HCT116 (cell line): ENCODE measurements around the gene KERA. TPM values are rescaled to one million over a fixed set of nuclear protein-coding genes. Genes with fewer than 3 reads are reported as not detected.

Experiments
- ATAC-seq: fragments of 200-7000 bp; cut with Tn5 transposase; 2 replicates; pipeline ENCODE4 v1.9.1; 2020; ENCODE audit warnings: mild to moderate bottlenecking, moderate library complexity
- BruUV-seq: library from RNA; stranded (reverse); fragments of 400-500 nt; replicated peaks from 2 replicates; lab custom pipeline; 2021; lab: Mats Ljungman, UMichigan
- CTCF ChIA-PET: fragments of 300-600 bp; sonication (Branson Sonifier 250); formaldehyde crosslinking; loops from one replicate; lab custom pipeline; 2021; ENCODE audit warnings: antibody characterized with exemption; lab: Charles Lee
- POLR2A ChIA-PET: fragments of 300-600, 350-600 bp; sonication (Branson Sonifier 250); formaldehyde crosslinking; loops from one replicate; lab custom pipeline; 2021; ENCODE audit warnings: antibody characterized with exemption; lab: Charles Lee
- RAD21 ChIA-PET, 2 experiments: fragments of 300-600 bp; sonication (Branson Sonifier 250); formaldehyde crosslinking; loops; one replicate each; lab custom pipeline; 2023; ENCODE audit warnings: low total read pairs in 2 of 2; ENCODE audit not compliant: uncharacterized antibody in 2 of 2, unreplicated experiment in 2 of 2, low non-redundant PET in 1 of 2; lab: Charles Lee
- DNase-seq: peaks from one replicate; pipeline ENCODE4 v3.0.0-alpha.2; 2010; ENCODE audit warnings: low read depth, low spot score
- H2AFZ ChIP-seq: fragments of 200-600 bp; shearing (Covaris generic), sonication (generic); 2 replicates; pipeline ENCODE4 v1.6.1; 2017; ENCODE audit warnings: low read depth, mixed run types, mixed read lengths, antibody characterized with exemption, low read length; ENCODE audit not compliant: poor library complexity, severe bottlenecking
- H3K27ac ChIP-seq: 2 replicates; pipeline ENCODE4 v1.5.1; 2012; ENCODE audit warnings: low read depth, low read length
- H3K27me3 ChIP-seq: fragments of 200-600 bp; sonication (generic); 2 replicates; pipeline ENCODE4 v1.6.1; 2016; ENCODE audit warnings: mixed run types, low read length, mixed read lengths; ENCODE audit not compliant: insufficient read depth
- H3K36me3 ChIP-seq, 2 experiments: fragments of 200-500 bp in 1 of 2; fragments of 200-600 bp in 1 of 2; sonication (Bioruptor generic) in 1 of 2; sonication (generic) in 1 of 2; 2 replicates each; pipeline versions ENCODE4 v1.5.1 to v1.6.1; 2014 to 2016; ENCODE audit warnings: low read length in 2 of 2, inconsistent platforms in 1 of 2, mixed read lengths in 1 of 2, mixed run types in 1 of 2; ENCODE audit not compliant: insufficient read depth in 2 of 2, control insufficient read depth in 1 of 2
- H3K4me1 ChIP-seq, 2 experiments: fragments of 200-600 bp in 1 of 2; sonication (generic) in 1 of 2; 2 replicates each; pipeline versions ENCODE4 v1.5.1 to v1.6.1; 2012 to 2017; ENCODE audit warnings: low read length in 2 of 2, inconsistent platforms in 1 of 2, mild to moderate bottlenecking in 1 of 2, mixed read lengths in 1 of 2, mixed run types in 1 of 2, moderate library complexity in 1 of 2; ENCODE audit not compliant: insufficient read depth in 2 of 2, control insufficient read depth in 1 of 2
- H3K4me2 ChIP-seq: fragments of 200-600 bp; sonication (generic); 2 replicates; pipeline ENCODE4 v1.6.1; 2017; ENCODE audit warnings: mixed run types, low read length, mixed read lengths
- H3K4me3 ChIP-seq, 2 experiments: fragments of 200-600 bp in 1 of 2; sonication (generic) in 1 of 2; replicated peaks in 1 of 2; 2 replicates each; pipeline ENCODE4 v1.5.1; 2011 to 2016; ENCODE audit warnings: low read length in 2 of 2, control low read depth in 1 of 2, low read depth in 1 of 2, mild to moderate bottlenecking in 1 of 2, mixed read lengths in 1 of 2, mixed run types in 1 of 2
- H3K79me2 ChIP-seq: fragments of 200-600 bp; sonication (generic); 2 replicates; pipeline ENCODE4 v1.6.1; 2017; ENCODE audit warnings: mild to moderate bottlenecking, mixed run types, low read length, moderate library complexity, mixed read lengths; ENCODE audit not compliant: insufficient read depth
- H3K9ac ChIP-seq: fragments of 200-600 bp; sonication (generic); 2 replicates; pipeline ENCODE4 v1.6.1; 2016; ENCODE audit warnings: low read length, mixed read lengths
- H3K9me2 ChIP-seq: fragments of 200-600 bp; sonication (generic), shearing (Covaris generic); 2 replicates; pipeline ENCODE4 v1.6.1; 2017; ENCODE audit warnings: mixed run types, mild to moderate bottlenecking, moderate library complexity; ENCODE audit not compliant: insufficient read depth
- H3K9me3 ChIP-seq, 2 experiments: fragments of 200-500 bp in 1 of 2; fragments of 200-600 bp in 1 of 2; sonication (Bioruptor generic) in 1 of 2; sonication (generic) in 1 of 2; 2 replicates each; pipeline ENCODE4 v1.6.1; 2014 to 2017; ENCODE audit warnings: low read length in 2 of 2, mixed read lengths in 2 of 2, inconsistent platforms in 1 of 2, low read depth in 1 of 2, mild to moderate bottlenecking in 1 of 2, mixed run types in 1 of 2, moderate library complexity in 1 of 2; ENCODE audit not compliant: control insufficient read depth in 1 of 2, insufficient read depth in 1 of 2
- H4K20me1 ChIP-seq: fragments of 200-600 bp; sonication (generic), shearing (Covaris generic); 2 replicates; pipeline ENCODE4 v1.6.1; 2017; ENCODE audit warnings: mixed run types, mild to moderate bottlenecking, moderate library complexity; ENCODE audit not compliant: insufficient read depth
- ATF3 ChIP-seq: IDR thresholded peaks from 2 replicates; pipeline ENCODE4 v1.6.1; 2012
- CBX3 ChIP-seq: IDR thresholded peaks from 2 replicates; pipeline ENCODE4 v1.6.1; 2012; ENCODE audit warnings: low read depth
- CEBPB ChIP-seq: IDR thresholded peaks from 2 replicates; pipeline ENCODE4 v1.6.1; 2012; ENCODE audit warnings: low read depth
- FOSL1 ChIP-seq: IDR thresholded peaks from 2 replicates; pipeline ENCODE4 v1.6.1; 2012; ENCODE audit warnings: low read depth
- JUND ChIP-seq: IDR thresholded peaks from 2 replicates; pipeline ENCODE4 v1.6.1; 2012
- MAX ChIP-seq: IDR thresholded peaks from 2 replicates; pipeline ENCODE4 v1.6.1; 2012
- RAD21 ChIP-seq: IDR thresholded peaks from 2 replicates; pipeline ENCODE4 v1.6.1; 2012; ENCODE audit warnings: low read depth, mild to moderate bottlenecking
- REST ChIP-seq: IDR thresholded peaks from 2 replicates; pipeline ENCODE4 v1.6.1; 2012; ENCODE audit warnings: low read depth
- SIN3A ChIP-seq: IDR thresholded peaks from 2 replicates; pipeline ENCODE4 v1.6.1; 2012; ENCODE audit warnings: low read depth
- SP1 ChIP-seq: IDR thresholded peaks from 2 replicates; pipeline ENCODE4 v1.6.1; 2012; ENCODE audit warnings: low read depth
- SRF ChIP-seq: IDR thresholded peaks from 2 replicates; pipeline ENCODE4 v1.6.1; 2012; ENCODE audit warnings: low read depth
- YY1 ChIP-seq: IDR thresholded peaks from 2 replicates; pipeline ENCODE4 v1.6.1; 2011; ENCODE audit warnings: low read length, low read depth, moderate library complexity, mild to moderate bottlenecking; ENCODE audit not compliant: insufficient replicate concordance; ENCODE audit errors: extremely low read depth
- ZBTB33 ChIP-seq: IDR thresholded peaks from 2 replicates; pipeline ENCODE4 v1.6.1; 2011; ENCODE audit warnings: mild to moderate bottlenecking, low read length, moderate library complexity; ENCODE audit not compliant: insufficient replicate concordance; ENCODE audit errors: extremely low read depth
- ZNF274 ChIP-seq: fragments of 200-500 bp; sonication (Bioruptor generic); IDR thresholded peaks from 2 replicates; pipeline ENCODE4 v1.6.1; 2014; ENCODE audit warnings: mild to moderate bottlenecking, low read depth, low read length, inconsistent platforms
- intact Hi-C: fragments of 100-400 bp; cut with micrococcal nuclease; formaldehyde crosslinking; loops from 2 replicates; pipeline ENCODE4 v1.10.0; 2022
- total RNA-seq: library from RNA; stranded (reverse); gene quantifications from one replicate; pipeline ENCODE4 v1.2.1, GENCODE V29; 2021; ENCODE audit not compliant: unreplicated experiment

KERA gene
- total RNA-seq, 1 experiment from 2014 or later: not detected

- no TSS peak for BruUV-seq
- Histone ChIP-seq H3K27me3 (no peaks in the 10 kb centered on the region), H4K20me1 (no peaks in the 10 kb centered on the region), H2AFZ (peak overlapping the region; percentile 77), H3K4me1 (peaks cover 4 to 14% of the 10 kb centered on the region in 2 experiments; a peak in 3 of 4 replicates), H3K4me3 (no peak overlapping the region), H3K9ac (no peak overlapping the region), H3K4me2 (peak overlapping the region; percentile 60), H3K9me3 (no peaks in the 10 kb centered on the region), H3K9me2 (no peaks in the 10 kb centered on the region), H3K27ac (no peak overlapping the region), H3K36me3 (no peaks in the 10 kb centered on the region), H3K79me2 (no peaks in the 10 kb centered on the region)
- RAD21 ChIA-PET: no interaction called here
- CTCF ChIA-PET: interaction anchor here (2.1 kb wide), 1 partner anchor 10 kb away, joined by 12 read pairs; no protein-coding TSS in a partner anchor
- TF ChIP-seq SP1 (no peak), JUND (no peak), ATF3 (no peak), SRF (no peak), FOSL1 (no peak)
- ATAC-seq: no peak
- POLR2A ChIA-PET: no interaction called here
- no peak for DNase-seq
- intact Hi-C loops: no loop called here
Observed at GRCh38 chr12:91099341-91099740, 41.5 kb upstream of the KERA start.

GRCh38 chr12:91098941-91099340 lies 41.1 kb upstream of the KERA start:
- H3K36me3 ChIP-seq: no peaks in the 10 kb centered on the region
- ChIA-PET POLR2A (no interaction called here), CTCF (interaction anchor here (2.1 kb wide), 1 partner anchor 10 kb away, joined by 12 read pairs; no protein-coding TSS in a partner anchor), RAD21 (no interaction called here)
- H3K4me2 ChIP-seq: peak overlapping the region; percentile 60
- H3K4me3 ChIP-seq: no peak overlapping the region
- H4K20me1 ChIP-seq: no peaks in the 10 kb centered on the region
- no peaks in the 10 kb centered on the region for H3K9me2 ChIP-seq
- H2AFZ ChIP-seq: peak overlapping the region; percentile 77
- no peaks in the 10 kb centered on the region for H3K79me2 ChIP-seq
- intact Hi-C loops: no loop called here
- ATAC-seq: peak; percentile 76
- peaks cover 4 to 14% of the 10 kb centered on the region in 2 experiments; a peak in 3 of 4 replicates for H3K4me1 ChIP-seq
- peak; percentile 24 for DNase-seq
- H3K9ac ChIP-seq: no peak overlapping the region
- no TSS peak for BruUV-seq
- no peak overlapping the region for H3K27ac ChIP-seq
- no peaks in the 10 kb centered on the region for H3K27me3 ChIP-seq
- no peaks in the 10 kb centered on the region for H3K9me3 ChIP-seq
- TF ChIP-seq ZNF274 (no peak), CBX3 (0 out of 2 replicates have a peak, but pooled peaks have one; percentile 53), SIN3A (no peak), RAD21 (no peak), ZBTB33 (no peak), CEBPB (peak; percentile 52), JUND (peak; percentile 39; the same call in 1 of the 2 replicates), SP1 (peak; percentile 43), YY1 (no peak), ATF3 (no peak), FOSL1 (peak; percentile 17; the same call in 1 of the 2 replicates), REST (no peak), MAX (0 out of 2 replicates have a peak, but pooled peaks have one; percentile 20)
